Gastrocnemius medialis (tissue), 4 donors: ENCODE data around the gene RPA3.

Experiments used
- CTCF ChIP-seq, 5 experiments: fragments of 450-650 bp in 3 of 5; fragments of 200-600 bp in 2 of 5; sonication (generic) in 2 of 5; IDR thresholded peaks in 4 of 5; conservative IDR thresholded peaks in 1 of 5; 1 replicate in 4 of 5; 2 replicates in 1 of 5; pipeline ENCODE4 v1.5.1; 2016 to 2019; ENCODE audit warnings: antibody characterized with exemption in 5 of 5, mild to moderate bottlenecking in 3 of 5, moderate library complexity in 3 of 5
- POLR2A ChIP-seq, 2 donors: fragments of 450-650 bp; IDR thresholded peaks; one replicate each; pipeline ENCODE4 v1.6.1; 2017; ENCODE audit warnings: antibody characterized with exemption in 2 of 2, mild to moderate bottlenecking in 2 of 2, moderate library complexity in 2 of 2

- TF ChIP-seq CTCF (IDR thresholded peaks at IDR 0.05 in 4 of 5, conservative IDR thresholded peaks at IDR 0.05 in 1 of 5) (peak; percentile 48 to 70 (median 56)), POLR2A (IDR thresholded peaks at IDR 0.05) (no peak)
Measured at GRCh38 chr7:7681191-7681935, 37.0 kb downstream of the RPA3 start.
